ENCODE measurements around the gene ABCA7.

Gene ABCA7

GRCh38 chr19:1040476-1041271 is 767 bp downstream of the ABCA7 start:
- peak; percentile 96 for DNase-seq (ENCODE audit: low spot score)

- DNase-seq (ENCODE audit: low spot score): no peak
These were observed 1.4 kb downstream of the ABCA7 start for GRCh38 chr19:1041272-1041834.

GRCh38 chr19:1041835-1042685 is 2.2 kb downstream of the ABCA7 start:
- DNase-seq (ENCODE audit: low spot score): no peak

- no peak for DNase-seq (ENCODE audit: low spot score)
These were observed 3.0 kb downstream of the ABCA7 start for GRCh38 chr19:1042689-1043511.

GRCh38 chr19:1045247-1045603 is 5.3 kb downstream of the ABCA7 start:
- peak; percentile 65 for DNase-seq (ENCODE audit: low spot score)

GRCh38 chr19:1046117-1046626 is 6.3 kb downstream of the ABCA7 start:
- no peak for DNase-seq (ENCODE audit: low spot score)

GRCh38 chr19:1046836-1047695 is 7.2 kb downstream of the ABCA7 start:
- DNase-seq (ENCODE audit: low spot score): no peak

GRCh38 chr19:1047696-1048147 is 7.8 kb downstream of the ABCA7 start:
- DNase-seq (ENCODE audit: low spot score): no peak

GRCh38 chr19:1049106-1049505 is 9.2 kb downstream of the ABCA7 start:
- no peak for DNase-seq (ENCODE audit: low spot score)

- DNase-seq (ENCODE audit: low spot score): no peak
These were observed 9.9 kb downstream of the ABCA7 start for GRCh38 chr19:1049800-1050199.

GRCh38 chr19:1050989-1051788 is 11.3 kb downstream of the ABCA7 start:
- no peak for DNase-seq (ENCODE audit: low spot score)

- no peak for DNase-seq (ENCODE audit: low spot score)
These were observed 11.9 kb downstream of the ABCA7 start for GRCh38 chr19:1051791-1052190.

GRCh38 chr19:1052349-1052975 is 12.6 kb downstream of the ABCA7 start:
- no peak for DNase-seq (ENCODE audit: low spot score)

GRCh38 chr19:1053176-1054101 is 13.5 kb downstream of the ABCA7 start:
- DNase-seq (ENCODE audit: low spot score): no peak

GRCh38 chr19:1054102-1055027 is 14.5 kb downstream of the ABCA7 start:
- DNase-seq (ENCODE audit: low spot score): no peak

- no peak for DNase-seq (ENCODE audit: low spot score)
These were observed 15.1 kb downstream of the ABCA7 start for GRCh38 chr19:1055028-1055425.

Measured in cerebellar cortex (tissue), 1 donor.